ENCODE data around the gene BCL3.

DNA sequence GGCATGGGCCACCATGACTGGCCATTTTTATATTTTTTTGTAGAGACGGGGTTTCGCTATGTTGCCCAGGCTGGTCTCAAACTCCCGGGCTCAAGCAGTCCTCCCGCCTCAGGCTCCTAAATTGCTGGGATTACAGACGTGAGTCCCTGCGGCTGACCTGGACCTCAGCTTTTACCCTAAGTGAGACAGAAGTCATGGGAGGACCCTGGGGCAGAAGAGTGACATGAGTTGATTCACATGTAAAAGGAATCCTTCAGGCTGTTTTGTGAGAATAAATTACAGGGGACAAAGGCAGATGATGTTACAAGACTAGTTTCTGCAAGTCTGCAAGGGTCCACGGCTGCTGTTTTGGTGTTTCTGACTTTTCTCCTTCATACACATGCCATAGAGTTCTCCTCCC is 57.8 kb downstream of the BCL3 start:
- TF ChIP-seq CTCF (IDR thresholded peaks at IDR 0.05), result no peak
- no peak for TF ChIP-seq EZH2 (IDR thresholded peaks at IDR 0.05)
- TF ChIP-seq EZH2phosphoT487 (IDR thresholded peaks at IDR 0.05), result no peak
